Stomach smooth muscle (tissue), 2 donors: ENCODE data around the gene ITGAD.

Source experiments
- H3K27ac ChIP-seq: one replicate; pipeline ENCODE4 v1.7.0; 2013; ENCODE audit warnings: mild to moderate bottlenecking, low read length, inconsistent platforms
- H3K27me3 ChIP-seq, 2 donors: one replicate each; pipeline ENCODE4 v1.7.0; 2013; ENCODE audit warnings: low read length in 2 of 2; ENCODE audit not compliant: insufficient read depth in 2 of 2, control insufficient read depth in 1 of 2
- H3K36me3 ChIP-seq, 2 donors: one replicate each; pipeline ENCODE4 v1.7.0; 2013; ENCODE audit warnings: low read length in 2 of 2; ENCODE audit not compliant: control insufficient read depth in 2 of 2, insufficient read depth in 2 of 2
- H3K4me1 ChIP-seq: one replicate; pipeline ENCODE4 v1.7.0; 2013; ENCODE audit warnings: low read length; ENCODE audit not compliant: control insufficient read depth, insufficient read depth
- H3K4me3 ChIP-seq, 2 donors: one replicate each; pipeline ENCODE4 v1.7.0; 2013; ENCODE audit warnings: low read length in 2 of 2
- H3K9ac ChIP-seq, 2 donors: one replicate each; pipeline ENCODE4 v1.7.0; 2013; ENCODE audit warnings: low read length in 2 of 2, mild to moderate bottlenecking in 1 of 2
- H3K9me3 ChIP-seq, 2 donors: one replicate each; pipeline ENCODE4 v1.7.0; 2013; ENCODE audit warnings: low read length in 2 of 2; ENCODE audit not compliant: control insufficient read depth in 2 of 2
- donor health status: healthy.
- donor health status: Pancreatic carcinoma.

Gene ITGAD

GRCh38 chr16:31471241-31471874 is 78.2 kb downstream of the ITGAD start:
- no peaks in the 10 kb centered on the region for H3K27me3 ChIP-seq
- peaks cover 48% of the 10 kb centered on the region for H3K4me1 ChIP-seq
- no peaks in the 10 kb centered on the region for H3K9me3 ChIP-seq
- H3K36me3 ChIP-seq = peaks cover 21 to 27% of the 10 kb centered on the region in 2 donors
- H3K4me3 ChIP-seq = peak overlapping the region; percentile 91 to 96
- H3K27ac ChIP-seq = peak overlapping the region; percentile 99
- H3K9ac ChIP-seq = peak overlapping the region; percentile 98 to 99

DNA sequence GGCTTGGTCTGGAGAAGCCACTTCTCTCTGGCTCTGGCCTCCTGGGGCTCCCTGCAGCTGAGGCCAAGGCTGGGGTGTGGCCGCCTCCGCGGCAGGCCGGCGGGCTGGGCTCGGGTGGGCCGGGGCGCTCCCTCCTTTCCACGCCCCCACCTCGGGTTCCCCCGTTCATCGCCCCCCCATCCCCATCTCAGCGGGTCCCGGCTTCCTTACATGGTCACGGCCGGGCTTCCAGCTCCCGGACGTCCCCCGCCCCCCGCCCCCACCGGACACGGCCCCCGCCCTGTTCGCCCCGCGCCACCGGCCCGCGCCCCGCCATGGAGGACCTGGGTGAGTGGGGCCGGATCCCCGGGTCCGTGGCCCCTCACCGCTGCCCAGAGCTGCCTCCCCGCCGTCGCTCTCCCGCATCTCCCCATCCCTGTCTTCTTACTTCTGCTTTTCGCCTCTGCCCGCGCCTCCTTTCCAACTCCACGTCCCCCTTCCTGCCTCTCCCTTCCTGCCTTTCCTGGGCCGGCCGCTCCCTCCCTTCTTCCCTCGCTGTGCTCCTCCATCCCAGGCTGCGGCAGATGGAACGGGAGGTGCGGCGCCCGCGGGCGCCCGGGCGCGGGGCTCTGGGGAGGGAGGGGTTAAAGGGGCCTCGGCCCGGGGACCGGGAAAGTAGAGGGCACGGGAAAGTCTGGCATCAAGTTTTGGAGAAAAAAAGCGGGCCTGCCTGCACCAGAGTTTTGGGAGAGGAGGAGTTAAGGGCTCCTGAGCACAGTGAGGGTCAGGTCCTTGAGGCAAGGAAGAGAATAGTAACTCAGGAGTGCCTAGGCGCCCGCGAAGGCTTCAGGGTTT is 79.0 kb downstream of the ITGAD start, which contains the start of gene TGFB1I1:
Gene TGFB1I1, plus strand, starts transcription at position 278 of the 834 bp plus-strand sequence. Its CDS starts 37 bp downstream, at position 315.
- Histone ChIP-seq H3K27me3 (no peaks in the 10 kb centered on the region), H3K4me3 (peak within 1 kb of the TSS; percentile 96), H3K36me3 (peaks cover 21 to 26% of the 10 kb centered on the region in 2 donors), H3K27ac (peak within 1 kb of the TSS; percentile 99), H3K4me1 (peaks cover 54% of the 10 kb centered on the region), H3K9ac (peak within 1 kb of the TSS; percentile 98 to 99), H3K9me3 (no peaks in the 10 kb centered on the region)

DNA sequence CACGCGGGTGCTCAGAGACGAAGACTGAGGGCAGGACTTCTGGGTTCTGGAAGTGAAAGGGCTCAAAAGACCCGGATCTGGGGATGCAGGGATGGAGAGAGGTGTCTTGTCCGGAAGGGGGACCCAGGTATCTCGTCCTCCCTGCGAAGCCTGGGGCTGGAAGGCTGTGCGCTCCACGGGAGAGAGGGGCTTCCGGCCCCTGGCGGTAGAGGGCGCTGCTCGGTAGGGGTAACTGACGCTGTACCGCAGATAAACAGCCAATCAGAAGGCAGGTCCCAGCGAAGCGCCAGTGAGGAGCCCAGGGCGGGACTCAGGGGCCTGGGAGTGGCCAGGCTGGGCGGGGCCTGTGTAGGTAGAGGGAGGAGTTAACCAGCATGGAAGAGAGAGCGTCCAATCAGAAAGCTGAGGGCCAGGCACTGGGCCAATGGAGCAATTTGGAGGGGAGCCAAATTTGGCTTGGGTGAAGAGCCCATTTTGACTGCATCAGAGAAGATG is 79.6 kb downstream of the ITGAD start:
- Histone ChIP-seq H3K9ac (peak overlapping the region; percentile 97 to 98), H3K27ac (peak overlapping the region; percentile 99), H3K4me3 (peak overlapping the region; percentile 96), H3K36me3 (peaks cover 23 to 25% of the 10 kb centered on the region in 2 donors), H3K27me3 (no peaks in the 10 kb centered on the region), H3K9me3 (no peaks in the 10 kb centered on the region), H3K4me1 (peaks cover 60% of the 10 kb centered on the region)

- H3K4me1 ChIP-seq = peaks cover 61% of the 10 kb centered on the region
- peak overlapping the region; percentile 60 to 96 for H3K4me3 ChIP-seq
- H3K9ac ChIP-seq = no peak overlapping the region
- no peaks in the 10 kb centered on the region for H3K9me3 ChIP-seq
- H3K27ac ChIP-seq = peak overlapping the region; percentile 99
- H3K36me3 ChIP-seq = peaks cover 24 to 29% of the 10 kb centered on the region in 2 donors
- no peaks in the 10 kb centered on the region for H3K27me3 ChIP-seq
Measured at GRCh38 chr16:31473264-31473984, 80.3 kb downstream of the ITGAD start.

GRCh38 chr16:31474173-31474714 is 81.1 kb downstream of the ITGAD start:
- peak overlapping the region; percentile 99 for H3K27ac ChIP-seq
- no peaks in the 10 kb centered on the region for H3K27me3 ChIP-seq
- H3K36me3 ChIP-seq = peaks cover 24 to 32% of the 10 kb centered on the region in 2 donors
- H3K4me1 ChIP-seq = peaks cover 61% of the 10 kb centered on the region
- peak overlapping the region in 1 of 2 donors; percentile 96 for H3K4me3 ChIP-seq
- no peak overlapping the region for H3K9ac ChIP-seq
- no peaks in the 10 kb centered on the region for H3K9me3 ChIP-seq

GRCh38 chr16:31474773-31475738 is 81.9 kb downstream of the ITGAD start:
- Histone ChIP-seq H3K9me3 (no peaks in the 10 kb centered on the region), H3K27ac (peak overlapping the region; percentile 99), H3K9ac (no peak overlapping the region), H3K36me3 (peaks cover 24 to 32% of the 10 kb centered on the region in 2 donors), H3K4me3 (no peak overlapping the region), H3K27me3 (no peaks in the 10 kb centered on the region), H3K4me1 (peaks cover 61% of the 10 kb centered on the region)

- H3K9me3 ChIP-seq = no peaks in the 10 kb centered on the region
- peaks cover 24 to 32% of the 10 kb centered on the region in 2 donors for H3K36me3 ChIP-seq
- H3K27me3 ChIP-seq = no peaks in the 10 kb centered on the region
- peak overlapping the region; percentile 67 for H3K27ac ChIP-seq
- H3K4me1 ChIP-seq = peaks cover 58% of the 10 kb centered on the region
- H3K4me3 ChIP-seq = no peak overlapping the region
- H3K9ac ChIP-seq = no peak overlapping the region
Measured at GRCh38 chr16:31475946-31476302, 82.8 kb downstream of the ITGAD start.
